HCT116 (cell line): ENCODE results near the gene SSH2.

Experiments
- CEBPB ChIP-seq: IDR thresholded peaks from 2 replicates; pipeline ENCODE4 v1.6.1; 2012; ENCODE audit warnings: low read depth
- CTCF ChIP-seq, 3 experiments: fragments of 200-600 bp in 1 of 3; sonication (generic) in 1 of 3; IDR thresholded peaks in 2 of 3; conservative IDR thresholded peaks in 1 of 3; 2 replicates each; pipeline ENCODE4 v1.5.1; 2012 to 2017; ENCODE audit warnings: low read depth in 2 of 3, low read length in 2 of 3, antibody characterized with exemption in 1 of 3, borderline replicate concordance in 1 of 3, control low read depth in 1 of 3, mild to moderate bottlenecking in 1 of 3, mixed read lengths in 1 of 3, mixed run types in 1 of 3, moderate library complexity in 1 of 3; ENCODE audit not compliant: insufficient read depth in 1 of 3
- EZH2 ChIP-seq: fragments of 200-600 bp; sonication (generic); IDR thresholded peaks from 2 replicates; pipeline ENCODE4 v1.6.1; 2017; ENCODE audit warnings: antibody characterized with exemption, mixed run types
- POLR2A ChIP-seq: IDR thresholded peaks from 2 replicates; pipeline ENCODE4 v1.7.0; 2011; ENCODE audit warnings: borderline replicate concordance; ENCODE audit not compliant: insufficient read depth, insufficient read length; ENCODE audit errors: extremely low read depth
- POLR2AphosphoS5 ChIP-seq: IDR thresholded peaks from 2 replicates; pipeline ENCODE4 v1.6.1; 2011; ENCODE audit warnings: mild to moderate bottlenecking, low read depth, low read length, moderate library complexity
- RAD21 ChIP-seq: IDR thresholded peaks from 2 replicates; pipeline ENCODE4 v1.6.1; 2012; ENCODE audit warnings: low read depth, mild to moderate bottlenecking
- SRF ChIP-seq: IDR thresholded peaks from 2 replicates; pipeline ENCODE4 v1.6.1; 2012; ENCODE audit warnings: low read depth
- TCF7L2 ChIP-seq: IDR thresholded peaks from 2 replicates; pipeline ENCODE4 v1.7.0; 2011; ENCODE audit warnings: borderline replicate concordance, inconsistent platforms; ENCODE audit not compliant: insufficient read depth, insufficient read length; ENCODE audit errors: extremely low read depth
- TF ChIP-seq, protein P1 (sequence below): IDR thresholded peaks from 2 replicates; pipeline ENCODE4 v1.6.1; 2012
- TF ChIP-seq, protein P2 (sequence below): IDR thresholded peaks from 2 replicates; pipeline ENCODE4 v1.6.1; 2012

DNA sequence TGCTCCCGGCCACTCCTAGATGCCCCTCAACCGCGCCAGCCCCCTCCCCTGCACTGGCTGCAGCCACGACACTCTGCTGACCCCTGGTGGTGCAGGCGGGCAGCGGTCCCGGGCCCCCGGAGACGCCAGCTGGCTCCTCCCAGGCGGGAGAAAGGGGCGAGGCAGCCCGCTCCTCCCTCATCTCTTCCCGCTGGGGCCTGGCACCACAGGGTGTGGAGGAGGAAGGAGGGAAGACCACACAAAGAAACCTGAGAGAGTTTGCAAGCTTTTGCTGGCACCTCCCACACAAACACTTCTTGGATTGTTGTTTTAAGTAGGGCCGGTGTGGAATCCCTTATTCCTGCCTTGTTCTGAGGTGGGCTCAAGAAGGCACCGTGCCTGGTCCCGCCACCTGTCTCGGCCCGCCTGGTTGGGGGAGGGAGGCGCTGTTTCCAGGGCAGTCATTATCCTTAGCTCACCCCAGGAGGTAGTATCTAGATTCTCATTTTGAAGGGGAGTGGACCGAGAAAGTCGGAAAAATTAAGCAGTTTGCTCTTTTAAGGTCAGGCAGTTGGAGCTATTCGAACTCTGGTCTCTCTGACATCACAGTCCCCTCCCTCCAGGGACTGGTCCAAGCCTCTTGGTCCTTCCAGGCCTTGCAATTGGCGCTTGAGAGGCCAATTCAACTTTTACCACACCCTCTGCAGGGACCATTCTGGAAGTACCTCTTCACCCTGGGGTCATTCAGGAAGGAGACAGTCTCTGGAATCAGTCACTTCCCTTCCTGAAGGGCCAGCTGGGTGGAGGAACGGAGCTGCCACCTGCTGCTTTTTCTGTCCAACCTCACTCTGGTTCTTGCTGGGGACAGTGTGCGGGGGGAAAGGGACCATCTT lies 338.1 kb downstream of the SSH2 start:
- TF ChIP-seq CTCF (IDR thresholded peaks at IDR 0.05 in 2 of 3, conservative IDR thresholded peaks at IDR 0.05 in 1 of 3; ENCODE audit: borderline replicate concordance in 1 of 3, insufficient read depth in 1 of 3, low read depth in 2 of 3, low read length in 2 of 3) (peak; percentile 91 to 98 (median 93)), SRF (no peak), TCF7L2 (no peak), CEBPB (no peak), POLR2AphosphoS5 (peak; percentile 53), EZH2 (no peak), POLR2A (peak; percentile 29), RAD21 (peak; percentile 91)
- TF ChIP-seq, protein P1, sequence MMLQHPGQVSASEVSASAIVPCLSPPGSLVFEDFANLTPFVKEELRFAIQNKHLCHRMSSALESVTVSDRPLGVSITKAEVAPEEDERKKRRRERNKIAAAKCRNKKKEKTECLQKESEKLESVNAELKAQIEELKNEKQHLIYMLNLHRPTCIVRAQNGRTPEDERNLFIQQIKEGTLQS: no peak
- TF ChIP-seq, protein P2, sequence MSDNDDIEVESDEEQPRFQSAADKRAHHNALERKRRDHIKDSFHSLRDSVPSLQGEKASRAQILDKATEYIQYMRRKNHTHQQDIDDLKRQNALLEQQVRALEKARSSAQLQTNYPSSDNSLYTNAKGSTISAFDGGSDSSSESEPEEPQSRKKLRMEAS: peak; percentile 46
